SU-DHL-6 (cell line): Measurements from ENCODE around the gene APOBEC3B.

Experiments
- H2AFZ ChIP-seq: fragments of 200-600 bp; sonication (generic); 2 replicates; pipeline ENCODE4 v1.6.1; 2014; ENCODE audit warnings: low read depth, mild to moderate bottlenecking, moderate library complexity, mixed read lengths, antibody characterized with exemption, low read length; ENCODE audit not compliant: severe bottlenecking
- H3F3A ChIP-seq: fragments of 200-600 bp; shearing (Covaris generic); 2 replicates; pipeline ENCODE4 v1.6.0; 2016; ENCODE audit warnings: antibody characterized with exemption, mild to moderate bottlenecking; ENCODE audit not compliant: insufficient read depth
- H3K27ac ChIP-seq: fragments of 200-600 bp; sonication (generic); 2 replicates; pipeline ENCODE4 v1.5.1; 2016; ENCODE audit warnings: low read depth, mild to moderate bottlenecking, low read length, moderate library complexity, mixed read lengths
- H3K27me3 ChIP-seq: fragments of 200-600 bp; sonication (generic), shearing (Covaris generic); 2 replicates; pipeline ENCODE4 v1.6.0; 2014; ENCODE audit warnings: mild to moderate bottlenecking, low read length
- H3K36me3 ChIP-seq: fragments of 200-600 bp; sonication (generic); 2 replicates; pipeline ENCODE4 v1.6.1; 2014; ENCODE audit warnings: mild to moderate bottlenecking, low read length, mixed read lengths
- H3K4me2 ChIP-seq: fragments of 300-600, 200-600 bp; shearing (Covaris generic), sonication (generic); 2 replicates; pipeline ENCODE4 v1.6.0; 2014; ENCODE audit warnings: low read length, low read depth, mild to moderate bottlenecking; ENCODE audit not compliant: poor library complexity, severe bottlenecking
- H3K4me3 ChIP-seq: fragments of 200-600 bp; sonication (generic); 2 replicates; pipeline ENCODE4 v1.5.1; 2014; ENCODE audit warnings: antibody characterized with exemption, low read length, mild to moderate bottlenecking, mixed read lengths; ENCODE audit not compliant: insufficient read depth, poor library complexity, severe bottlenecking
- H3K79me2 ChIP-seq: fragments of 200-600 bp; sonication (generic); 2 replicates; pipeline ENCODE4 v1.6.1; 2014; ENCODE audit warnings: mild to moderate bottlenecking, low read length, moderate library complexity; ENCODE audit not compliant: insufficient read depth
- H3K9ac ChIP-seq: fragments of 200-600 bp; sonication (generic); 2 replicates; pipeline ENCODE4 v1.7.0; 2014; ENCODE audit warnings: mild to moderate bottlenecking, low read length
- H3K9me2 ChIP-seq: fragments of 200-600 bp; sonication (generic); replicated peaks from 2 replicates; pipeline ENCODE4 v1.6.1; 2014; ENCODE audit warnings: low read length; ENCODE audit not compliant: insufficient read depth
- H3K9me3 ChIP-seq: fragments of 200-600 bp; sonication (generic); 2 replicates; pipeline ENCODE4 v1.6.1; 2014; ENCODE audit warnings: low read length, mixed read lengths; ENCODE audit not compliant: insufficient read depth
- H4K20me1 ChIP-seq: fragments of 200-600 bp; sonication (generic); 2 replicates; pipeline ENCODE4 v1.6.1; 2014; ENCODE audit warnings: low read depth, mild to moderate bottlenecking, antibody characterized with exemption, low read length, moderate library complexity, mixed read lengths
- CTCF ChIP-seq: fragments of 200-600 bp; sonication (generic); IDR thresholded peaks from one replicate; pipeline ENCODE4 v1.5.1; 2017; ENCODE audit warnings: antibody characterized with exemption, mild to moderate bottlenecking, low read length, moderate library complexity; ENCODE audit not compliant: insufficient read depth, poor library complexity, severe bottlenecking
- EZH2phosphoT487 ChIP-seq: fragments of 200-600 bp; sonication (generic), shearing (Covaris generic); conservative IDR thresholded peaks from 2 replicates; pipeline ENCODE4 v1.6.1; 2018; ENCODE audit warnings: mild to moderate bottlenecking, antibody characterized with exemption, low read length, moderate library complexity, mixed read lengths

The APOBEC3B gene

GRCh38 chr22:38996105-38996504 lies 14.0 kb downstream of the APOBEC3B start:
- Histone ChIP-seq H3K36me3 (no peaks in the 10 kb centered on the region), H2AFZ (no peak overlapping the region), H3K9me2 (no peaks in the 10 kb centered on the region), H3K27me3 (no peaks in the 10 kb centered on the region), H3K9me3 (no peaks in the 10 kb centered on the region), H3K4me3 (no peak overlapping the region), H3F3A (no peaks in the 10 kb centered on the region), H4K20me1 (no peaks in the 10 kb centered on the region), H3K79me2 (no peaks in the 10 kb centered on the region), H3K27ac (no peak overlapping the region), H3K4me2 (no peak overlapping the region), H3K9ac (no peak overlapping the region)
- no peak for TF ChIP-seq CTCF
- TF ChIP-seq EZH2phosphoT487, result no peak

- no peaks in the 10 kb centered on the region for H3K27me3 ChIP-seq
- no peak overlapping the region for H3K9ac ChIP-seq
- H3K4me2 ChIP-seq, result no peak overlapping the region
- H3F3A ChIP-seq, result no peaks in the 10 kb centered on the region
- no peaks in the 10 kb centered on the region for H3K36me3 ChIP-seq
- H3K4me3 ChIP-seq, result no peak overlapping the region
- H3K9me2 ChIP-seq, result no peaks in the 10 kb centered on the region
- H3K79me2 ChIP-seq, result no peaks in the 10 kb centered on the region
- TF ChIP-seq EZH2phosphoT487, result no peak
- TF ChIP-seq CTCF, result no peak
- no peak overlapping the region for H2AFZ ChIP-seq
- no peaks in the 10 kb centered on the region for H4K20me1 ChIP-seq
- no peaks in the 10 kb centered on the region for H3K9me3 ChIP-seq
- no peak overlapping the region for H3K27ac ChIP-seq
These were observed 15.4 kb downstream of the APOBEC3B start for GRCh38 chr22:38997518-38997917.

- H3K4me2 ChIP-seq, result peak overlapping the region; percentile 28
- H2AFZ ChIP-seq, result no peak overlapping the region
These were observed 21.1 kb downstream of the APOBEC3B start for GRCh38 chr22:39003165-39003638.

More at GRCh38 chr22:39003165-39003638, 21.1 kb downstream of the APOBEC3B start:
- H3K4me3 ChIP-seq, result no peak overlapping the region
- no peaks in the 10 kb centered on the region for H3F3A ChIP-seq
- H3K36me3 ChIP-seq, result no peaks in the 10 kb centered on the region
- H3K27ac ChIP-seq, result no peak overlapping the region
- H3K27me3 ChIP-seq, result no peaks in the 10 kb centered on the region
- no peaks in the 10 kb centered on the region for H3K9me3 ChIP-seq
- H4K20me1 ChIP-seq, result no peaks in the 10 kb centered on the region
- TF ChIP-seq EZH2phosphoT487 (no peak), CTCF (peak; percentile 61)
- H3K9me2 ChIP-seq, result no peaks in the 10 kb centered on the region
- no peak overlapping the region; the same call in 1 of the 2 replicates for H3K9ac ChIP-seq
- no peaks in the 10 kb centered on the region for H3K79me2 ChIP-seq
